ENCODE data around the gene C6orf141.

The C6orf141 gene

GRCh38 chr6:49535795-49536194, 14.7 kb upstream of the C6orf141 start:
- H3K4me1 ChIP-seq, result peaks cover 0 to 17% (median 0%) of the 10 kb centered on the region in 10 experiments; a peak in 8 of 20 replicates
- no peaks in the 10 kb centered on the region for H3K27me3 ChIP-seq
- no peak overlapping the region for H3K9ac ChIP-seq
- H4K20me1 ChIP-seq, result no peaks in the 10 kb centered on the region
- H3K4me2 ChIP-seq, result no peak overlapping the region
- no peaks in the 10 kb centered on the region for H3K36me3 ChIP-seq
- no peak overlapping the region for H3K4me3 ChIP-seq
- H3K9me3 ChIP-seq (replicated peaks in 1 of 11), result no peaks in the 10 kb centered on the region
- TF ChIP-seq Cebpa-rat (IDR thresholded peaks at IDR 0.05), result no peak
- no peak overlapping the region for H3K27ac ChIP-seq

- H4K20me1 ChIP-seq, result no peaks in the 10 kb centered on the region
- no peaks in the 10 kb centered on the region for H3K27me3 ChIP-seq
- H3K9ac ChIP-seq, result no peak overlapping the region
- peak overlapping the region in 6 of 11 experiments; percentile 6 to 40 (median 17); a peak in 7 of 22 replicates for H3K4me2 ChIP-seq
- no peak overlapping the region for H3K4me3 ChIP-seq
- H3K27ac ChIP-seq, result no peak overlapping the region
- H3K36me3 ChIP-seq, result no peaks in the 10 kb centered on the region
- H3K9me3 ChIP-seq (replicated peaks in 1 of 11), result no peaks in the 10 kb centered on the region
- H3K4me1 ChIP-seq, result peaks cover 0 to 28% (median 3%) of the 10 kb centered on the region in 10 experiments; a peak in 9 of 20 replicates
- peak in 6 of 11 experiments; percentile 11 to 64 (median 56); a peak in 6 of 22 replicates for TF ChIP-seq Cebpa-rat (IDR thresholded peaks at IDR 0.05)
Measured at GRCh38 chr6:49539102-49539501, 11.4 kb upstream of the C6orf141 start.

- Histone ChIP-seq H3K9me3 (replicated peaks in 1 of 11) (no peaks in the 10 kb centered on the region), H3K27ac (no peak overlapping the region), H3K36me3 (no peaks in the 10 kb centered on the region), H3K4me1 (peaks cover 0 to 28% (median 3%) of the 10 kb centered on the region in 10 experiments; a peak in 9 of 20 replicates), H3K4me3 (no peak overlapping the region), H4K20me1 (no peaks in the 10 kb centered on the region), H3K9ac (no peak overlapping the region), H3K27me3 (no peaks in the 10 kb centered on the region), H3K4me2 (no peak overlapping the region)
- no peak for TF ChIP-seq Cebpa-rat (IDR thresholded peaks at IDR 0.05)
Measured at GRCh38 chr6:49540614-49541013, 9.9 kb upstream of the C6orf141 start.

- H4K20me1 ChIP-seq, result no peaks in the 10 kb centered on the region
- H3K9me3 ChIP-seq (replicated peaks in 1 of 11), result no peaks in the 10 kb centered on the region
- H3K4me1 ChIP-seq, result peaks cover 0 to 28% (median 3%) of the 10 kb centered on the region in 10 experiments; a peak in 9 of 20 replicates
- peak overlapping the region in 1 of 11 experiments; percentile 4; a peak in 1 of 22 replicates for H3K27ac ChIP-seq
- H3K36me3 ChIP-seq, result no peaks in the 10 kb centered on the region
- no peak for TF ChIP-seq Cebpa-rat (IDR thresholded peaks at IDR 0.05)
- peak overlapping the region in 5 of 11 experiments; percentile 31 to 55 (median 45); a peak in 8 of 22 replicates for H3K4me2 ChIP-seq
- no peak overlapping the region for H3K4me3 ChIP-seq
- H3K27me3 ChIP-seq, result no peaks in the 10 kb centered on the region
- H3K9ac ChIP-seq, result no peak overlapping the region
Measured at GRCh38 chr6:49541210-49541724, 9.2 kb upstream of the C6orf141 start.

GRCh38 chr6:49541936-49542335, 8.5 kb upstream of the C6orf141 start:
- H3K27ac ChIP-seq, result 0 out of 22 replicates have a peak overlapping the region, but pooled peaks of 1 of the 11 experiments have one; percentile 4
- H3K4me2 ChIP-seq, result peak overlapping the region in 2 of 11 experiments; percentile 45 to 55; a peak in 4 of 22 replicates
- no peaks in the 10 kb centered on the region for H4K20me1 ChIP-seq
- no peak for TF ChIP-seq Cebpa-rat (IDR thresholded peaks at IDR 0.05)
- H3K4me1 ChIP-seq, result peaks cover 0 to 28% (median 3%) of the 10 kb centered on the region in 10 experiments; a peak in 9 of 20 replicates
- H3K27me3 ChIP-seq, result no peaks in the 10 kb centered on the region
- H3K9ac ChIP-seq, result no peak overlapping the region
- no peaks in the 10 kb centered on the region for H3K36me3 ChIP-seq
- no peak overlapping the region for H3K4me3 ChIP-seq
- no peaks in the 10 kb centered on the region for H3K9me3 ChIP-seq (replicated peaks in 1 of 11)

- H4K20me1 ChIP-seq, result no peaks in the 10 kb centered on the region
- TF ChIP-seq Cebpa-rat (IDR thresholded peaks at IDR 0.05), result no peak
- no peak overlapping the region for H3K4me2 ChIP-seq
- no peak overlapping the region for H3K4me3 ChIP-seq
- H3K4me1 ChIP-seq, result peaks cover 0 to 28% (median 3%) of the 10 kb centered on the region in 10 experiments; a peak in 9 of 20 replicates
- H3K27ac ChIP-seq, result no peak overlapping the region
- no peak overlapping the region for H3K9ac ChIP-seq
- H3K27me3 ChIP-seq, result no peaks in the 10 kb centered on the region
- no peaks in the 10 kb centered on the region for H3K9me3 ChIP-seq (replicated peaks in 1 of 11)
- H3K36me3 ChIP-seq, result no peaks in the 10 kb centered on the region
Measured at GRCh38 chr6:49543087-49543858, 7.2 kb upstream of the C6orf141 start.

- H3K4me2 ChIP-seq, result no peak overlapping the region
- no peak for TF ChIP-seq Cebpa-rat (IDR thresholded peaks at IDR 0.05)
Measured at GRCh38 chr6:49546331-49546730, 4.1 kb upstream of the C6orf141 start.

GRCh38 chr6:49548613-49549304, 1.7 kb upstream of the C6orf141 start:
- no peak for TF ChIP-seq Cebpa-rat (IDR thresholded peaks at IDR 0.05)
- H3K4me2 ChIP-seq, result no peak overlapping the region

More at GRCh38 chr6:49546331-49546730, 4.1 kb upstream of the C6orf141 start:
- Histone ChIP-seq H3K4me1 (peaks cover 0 to 7% (median 1%) of the 10 kb centered on the region in 10 experiments; a peak in 8 of 20 replicates), H3K27ac (no peak overlapping the region), H3K9me3 (replicated peaks in 1 of 11) (peaks cover 9 to 14% (median 12%) of the 10 kb centered on the region in 11 experiments), H3K36me3 (no peaks in the 10 kb centered on the region), H3K4me3 (no peak overlapping the region), H4K20me1 (no peaks in the 10 kb centered on the region), H3K27me3 (no peaks in the 10 kb centered on the region), H3K9ac (no peak overlapping the region)

More at GRCh38 chr6:49548613-49549304, 1.7 kb upstream of the C6orf141 start:
- Histone ChIP-seq H4K20me1 (no peaks in the 10 kb centered on the region), H3K4me1 (no peaks in the 10 kb centered on the region), H3K36me3 (no peaks in the 10 kb centered on the region), H3K9me3 (replicated peaks in 1 of 11) (peaks cover 9 to 16% (median 14%) of the 10 kb centered on the region in 11 experiments), H3K9ac (no peak overlapping the region), H3K4me3 (no peak overlapping the region), H3K27ac (no peak overlapping the region), H3K27me3 (no peaks in the 10 kb centered on the region)

Measured in BLaER1 treated with 17β-estradiol and CSF1 and Interleukin-3, amounts not matched to agents 10 nM and 100 nM (cell line).